Suppressor macrophage treated with lipopolysaccharide for 4 hours (primary cell): ENCODE data around the gene FRMPD1.

Source experiments
- DNase-seq: peaks from one replicate; pipeline ENCODE4 v3.0.0-alpha.2; 2020

The FRMPD1 gene

GRCh38 chr9:37632479-37632878, 18.3 kb upstream of the FRMPD1 start:
- DNase-seq, result no peak

- no peak for DNase-seq
Observed at GRCh38 chr9:37635808-37636207, 14.9 kb upstream of the FRMPD1 start.

- no peak for DNase-seq
Observed at GRCh38 chr9:37636511-37637448, 14.0 kb upstream of the FRMPD1 start.

DNA sequence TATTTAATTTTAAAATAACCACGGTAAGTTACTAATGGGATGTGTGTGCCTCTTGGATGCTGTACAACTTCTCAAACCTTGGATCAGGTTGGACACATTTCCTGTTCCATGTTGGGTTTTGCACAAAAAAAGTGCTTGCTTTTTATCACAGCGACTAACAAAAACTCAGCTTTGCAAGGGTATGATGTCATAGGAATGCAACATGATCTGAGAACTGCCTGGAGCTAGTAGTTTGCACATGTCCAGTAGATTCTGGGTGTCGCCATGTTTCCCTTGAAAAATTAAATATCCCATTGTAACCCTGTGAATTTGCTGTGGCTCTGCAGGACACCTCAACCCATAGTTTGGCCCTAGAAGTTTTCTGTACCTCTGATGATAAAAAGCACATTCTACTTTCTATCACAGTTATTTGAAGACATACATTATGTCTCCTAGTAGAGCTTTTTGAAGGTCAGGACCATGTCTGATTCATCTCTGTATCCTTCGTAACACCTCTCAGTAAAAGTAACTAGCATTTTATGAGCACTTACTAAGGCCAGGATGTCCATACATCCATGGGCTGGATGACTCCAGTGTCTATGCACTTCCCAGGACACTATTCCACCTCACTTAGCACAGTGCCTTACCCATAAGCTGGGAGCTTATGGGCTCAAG, 11.5 kb upstream of the FRMPD1 start:
- no peak for DNase-seq

DNA sequence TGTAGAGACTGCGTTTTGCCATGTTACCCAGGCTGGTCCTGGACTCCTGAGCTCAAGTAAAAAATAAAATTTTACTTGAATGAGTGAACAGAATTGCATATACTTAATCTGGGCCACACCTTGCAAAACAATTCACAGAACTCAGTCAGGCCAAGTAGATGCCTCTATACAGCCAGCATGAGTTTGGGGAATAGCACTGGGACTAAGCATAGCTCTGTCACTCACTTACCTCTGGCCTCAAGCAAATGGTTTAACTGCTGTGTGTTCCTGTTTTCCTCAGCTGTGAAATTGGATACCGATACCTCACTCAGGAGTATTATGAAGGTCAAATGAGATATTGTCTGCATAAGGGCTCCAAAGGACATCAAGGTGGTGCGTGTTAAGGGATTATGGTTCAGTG, 10.9 kb upstream of the FRMPD1 start:
- DNase-seq, result no peak

DNA sequence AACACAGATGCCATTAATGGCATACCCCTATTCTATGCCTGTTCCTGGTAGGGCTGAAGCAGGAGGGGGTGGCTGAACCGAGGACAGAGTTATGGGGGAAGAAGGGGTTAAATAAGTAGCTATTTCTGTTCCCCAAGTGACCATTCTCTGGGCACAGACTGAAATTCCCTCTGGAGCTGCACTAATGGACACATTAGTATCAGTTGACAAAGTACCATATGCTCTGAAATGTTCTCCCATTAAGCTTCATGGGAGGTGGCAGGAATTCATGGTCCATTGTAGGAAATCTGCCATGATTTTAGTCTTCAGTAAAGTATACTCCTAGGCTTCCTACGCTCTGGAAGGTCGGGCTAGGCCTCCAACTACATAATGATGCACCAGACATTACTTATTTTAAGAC, 10.5 kb upstream of the FRMPD1 start:
- no peak for DNase-seq

- DNase-seq, result no peak
Observed at GRCh38 chr9:37641331-37641730, 9.4 kb upstream of the FRMPD1 start.

DNA sequence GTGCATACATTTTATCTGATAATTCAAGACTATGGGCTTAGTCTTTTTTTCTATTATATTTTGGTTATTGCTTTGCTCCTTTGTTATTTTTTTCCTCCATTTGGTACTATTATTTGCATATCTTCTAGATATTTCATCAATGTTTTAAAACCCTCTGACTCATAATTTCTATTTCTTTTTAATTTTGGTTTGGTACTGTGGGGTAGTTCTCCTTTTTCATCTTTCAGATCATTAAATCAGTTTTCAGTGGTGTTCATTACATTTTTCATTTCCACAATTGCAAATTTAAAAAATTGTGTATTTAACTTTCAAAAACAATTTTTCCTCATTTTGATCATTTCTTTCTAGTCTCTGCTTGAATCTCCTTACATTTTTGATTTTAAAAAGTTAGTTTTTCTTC, 7.5 kb upstream of the FRMPD1 start:
- DNase-seq, result no peak

- DNase-seq, result no peak
Observed at GRCh38 chr9:37645903-37646506, 4.7 kb upstream of the FRMPD1 start.

DNA sequence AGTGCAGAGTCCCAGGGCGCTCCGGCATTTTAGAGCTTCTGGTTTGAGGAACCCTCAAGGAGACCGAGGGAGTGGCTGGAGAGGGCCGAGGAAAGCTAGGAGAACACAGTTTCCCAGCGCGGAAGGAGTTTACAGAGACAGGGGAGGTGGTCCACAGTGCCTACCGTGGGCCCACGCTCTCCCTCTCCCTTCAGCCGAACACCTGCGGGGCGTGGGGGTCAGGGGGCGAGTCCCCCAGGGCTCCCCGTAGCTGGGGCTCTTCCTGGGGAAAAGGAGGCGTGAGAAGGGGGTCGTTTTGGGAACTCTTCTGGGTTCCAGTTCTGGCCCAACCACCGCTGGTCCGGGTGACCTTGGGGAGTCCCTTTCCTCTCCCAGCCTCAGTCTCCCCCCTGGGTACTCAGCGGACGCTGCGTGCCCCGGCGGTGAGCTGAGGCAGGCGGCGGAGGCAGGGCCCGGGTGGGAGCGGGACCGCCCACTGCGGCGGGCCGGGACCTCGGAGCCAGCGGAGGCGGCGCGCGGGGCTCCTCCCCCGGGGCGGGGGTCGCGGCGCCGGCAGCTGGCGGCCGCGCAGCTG, 368 bp upstream of the FRMPD1 start:
- DNase-seq, result no peak

DNA sequence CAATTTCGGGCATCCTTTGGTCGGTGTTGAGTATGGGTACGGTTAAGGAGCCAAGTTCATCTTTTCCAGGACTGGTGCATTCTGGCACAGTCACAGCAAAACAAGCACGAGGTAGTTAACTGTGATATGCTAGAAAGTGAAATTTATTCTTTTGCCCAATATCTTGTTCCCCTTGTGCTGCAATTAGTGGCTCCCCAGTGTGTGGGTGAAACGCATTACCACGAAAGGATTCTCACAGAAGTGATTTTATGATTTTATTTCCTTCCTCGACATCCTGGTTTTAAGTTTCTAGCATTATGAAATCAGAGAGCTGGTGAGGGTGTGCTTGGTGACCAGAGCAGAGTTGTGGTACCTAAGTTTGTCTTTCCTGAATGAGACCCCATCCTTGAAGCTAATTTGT, 1.5 kb downstream of the FRMPD1 start:
- DNase-seq, result peak; percentile 45

GRCh38 chr9:37653385-37653784, 2.6 kb downstream of the FRMPD1 start:
- DNase-seq, result no peak

GRCh38 chr9:37656936-37657335, 6.2 kb downstream of the FRMPD1 start:
- DNase-seq, result no peak

- DNase-seq, result no peak
Observed at GRCh38 chr9:37660691-37661090, 9.9 kb downstream of the FRMPD1 start.

DNA sequence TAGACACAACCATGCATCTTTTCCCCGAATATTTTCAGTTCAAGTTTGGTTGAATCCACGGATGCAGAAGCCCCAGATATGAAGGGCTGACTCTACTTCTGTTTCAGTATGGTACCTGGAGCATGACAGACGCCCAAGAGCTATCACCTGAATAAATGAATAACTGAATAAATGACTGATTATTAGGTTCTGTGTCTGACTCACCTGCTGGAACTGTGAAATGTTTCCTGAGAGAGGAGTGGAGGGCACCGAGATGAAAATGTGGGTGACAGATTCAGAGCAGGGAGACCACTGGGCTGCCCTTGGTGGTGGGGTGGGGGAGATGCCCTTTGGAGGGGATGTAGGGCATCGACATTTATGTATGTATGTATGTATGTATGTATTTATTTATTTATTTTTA, 13.2 kb downstream of the FRMPD1 start:
- DNase-seq, result no peak

GRCh38 chr9:37667706-37668105, 17.0 kb downstream of the FRMPD1 start:
- no peak for DNase-seq

- DNase-seq, result no peak
Observed at GRCh38 chr9:37668116-37668601, 17.4 kb downstream of the FRMPD1 start.

- DNase-seq, result no peak
Observed at GRCh38 chr9:37669232-37669631, 18.5 kb downstream of the FRMPD1 start.

DNA sequence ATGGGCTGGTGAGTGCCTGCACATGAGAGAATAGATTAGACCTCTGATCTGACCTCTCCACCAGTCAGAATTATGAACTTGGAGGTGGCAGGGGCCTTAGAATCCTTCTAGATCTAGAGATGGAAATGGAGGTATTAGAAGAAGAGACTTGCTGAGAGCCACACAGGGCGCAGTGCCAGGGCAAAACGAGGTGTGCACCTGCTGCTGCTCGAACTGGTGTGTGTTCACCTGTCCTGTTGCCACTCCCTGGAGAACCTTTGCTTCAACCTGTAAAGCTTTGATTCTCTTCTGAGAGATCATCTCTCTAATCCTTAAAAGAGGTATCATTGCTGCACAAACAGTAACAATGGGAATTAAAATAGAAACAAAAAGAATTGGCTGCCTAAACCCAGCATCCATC, 24.9 kb downstream of the FRMPD1 start:
- DNase-seq, result no peak

DNA sequence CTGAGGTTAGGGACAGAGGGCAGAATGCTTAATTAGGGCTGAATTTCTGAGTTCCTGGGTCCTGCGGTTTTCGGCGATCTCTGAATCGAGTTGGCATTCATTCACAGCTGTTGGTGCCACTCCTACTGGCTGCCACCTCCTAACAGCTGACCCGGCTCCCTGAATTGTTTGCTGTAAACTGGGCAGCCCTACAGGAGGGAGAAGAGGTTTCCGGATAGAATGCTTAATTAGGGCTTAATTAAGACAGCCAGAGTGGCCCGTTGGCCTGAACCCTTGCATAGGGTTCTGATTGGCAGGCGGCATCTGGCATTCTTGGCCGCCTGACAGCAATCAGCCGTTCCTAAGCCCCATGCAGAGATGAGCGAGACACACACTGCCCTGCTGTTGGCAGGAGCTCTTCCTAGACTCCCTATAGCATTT, 25.7 kb downstream of the FRMPD1 start:
- no peak for DNase-seq

DNA sequence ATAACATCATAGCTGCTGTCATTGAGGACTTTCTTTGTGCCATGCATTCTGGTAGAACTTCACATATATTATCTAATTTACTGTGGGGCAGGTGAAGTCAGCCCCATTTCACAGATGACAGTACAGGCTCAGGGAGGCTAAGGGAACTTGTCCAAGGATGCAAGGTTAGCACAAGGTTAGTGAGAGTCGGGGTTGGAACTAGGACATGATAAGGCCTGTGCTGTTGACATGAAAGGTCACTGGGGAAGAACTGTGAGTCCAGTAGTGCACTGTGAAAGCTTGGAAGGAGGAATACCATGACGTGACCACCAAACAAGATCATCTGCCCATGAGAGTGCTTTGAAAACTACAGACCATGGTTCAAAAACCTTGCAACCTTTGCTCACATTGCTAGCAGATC, 26.7 kb downstream of the FRMPD1 start:
- DNase-seq, result no peak

DNA sequence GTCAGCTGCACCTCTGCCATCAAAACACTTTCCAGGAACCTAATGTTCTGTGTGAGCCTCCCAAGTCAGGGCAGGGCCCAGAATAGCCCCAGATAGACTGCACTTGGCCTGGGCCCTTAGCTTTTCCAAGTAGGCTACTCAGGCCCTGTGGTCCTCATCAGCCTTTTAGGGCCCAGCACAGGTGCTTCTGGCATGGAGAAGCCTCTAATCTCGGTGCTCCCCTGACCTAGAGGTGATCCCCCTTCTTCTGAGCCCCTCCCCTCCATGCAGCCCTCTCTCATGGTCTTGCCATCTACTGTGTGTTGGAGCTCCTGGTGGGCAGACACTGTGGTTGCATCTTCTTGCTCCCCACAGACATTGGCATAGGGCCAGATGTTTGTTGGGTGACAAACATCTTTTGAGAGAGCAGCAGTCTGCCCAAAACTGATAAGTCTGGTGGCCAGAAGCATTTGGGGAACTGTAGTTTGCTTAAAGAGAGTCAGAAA, 28.1 kb downstream of the FRMPD1 start:
- DNase-seq, result no peak
